ENCODE data around the gene TTC14.

- no peak for TF ChIP-seq MAX (IDR thresholded peaks at IDR 0.05; ENCODE audit: insufficient read depth, insufficient read length)
- TF ChIP-seq CTCF (IDR thresholded peaks at IDR 0.05; ENCODE audit: extremely low read depth in 1 of 2, insufficient read depth in 1 of 2, low read depth in 1 of 2, low read length in 2 of 2), result no peak
These were observed 28.4 kb downstream of the TTC14 start for GRCh38 chr3:180630371-180630770.
